NCI-H2227 treated with DMSO at 0.1 percent for 48 hours (cell line): ENCODE measurements around the gene KRT2.
"Not testable (repeated sequence)": the region's sequence is repeated elsewhere in the genome, so short reads cannot be mapped to it uniquely, and the experiment has no call there.

ENCODE experiments used
- DNase-seq: peaks from one replicate; lab custom pipeline; 2025; lab: John Stamatoyannopoulos, UW

Gene KRT2

GRCh38 chr12:52684431-52684830, 32.4 kb upstream of the KRT2 start:
- no peak for DNase-seq

DNA sequence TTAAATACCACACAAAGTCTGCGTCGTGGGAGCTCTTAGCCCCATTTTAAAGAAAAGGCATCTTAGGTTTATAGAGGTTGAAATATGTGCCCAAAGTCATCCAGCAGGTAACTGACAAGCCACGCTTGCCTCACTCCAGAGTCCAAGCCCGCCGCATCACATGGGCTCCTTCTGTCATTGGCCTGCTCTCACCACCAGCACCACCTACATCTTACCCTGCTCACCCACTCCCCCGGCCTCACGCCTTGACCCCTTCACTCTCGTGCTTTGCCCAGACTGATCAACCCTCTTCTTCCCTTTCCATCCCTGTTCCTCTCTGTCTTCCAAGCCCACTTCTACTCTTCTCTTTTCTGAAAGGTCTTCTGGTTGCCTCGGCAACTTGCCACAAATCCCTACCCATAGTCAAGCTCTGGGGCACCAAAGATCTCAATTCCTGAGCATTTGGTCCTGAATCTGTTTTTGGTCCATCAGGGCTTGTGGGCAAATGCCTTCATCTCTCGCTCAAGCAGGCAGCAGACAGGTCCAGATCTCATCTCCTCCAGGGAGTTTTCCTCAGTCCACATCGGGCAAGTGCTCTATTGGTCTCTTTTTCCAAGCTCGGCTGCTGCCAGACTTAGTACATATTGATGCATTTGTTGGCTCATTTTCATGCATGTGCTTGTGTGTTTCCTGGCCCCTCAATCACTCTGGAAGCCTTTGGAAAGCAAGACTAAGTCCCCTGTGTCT, 31.7 kb upstream of the KRT2 start:
- no peak for DNase-seq

GRCh38 chr12:52682938-52683574, 31.0 kb upstream of the KRT2 start:
- no peak for DNase-seq

GRCh38 chr12:52682381-52682660, 30.3 kb upstream of the KRT2 start:
- DNase-seq, result no peak

GRCh38 chr12:52681526-52682380, 29.7 kb upstream of the KRT2 start:
- DNase-seq, result no peak

- DNase-seq, result no peak
Measured at GRCh38 chr12:52680363-52680762, 28.4 kb upstream of the KRT2 start, which contains the start of gene KRT1. Gene KRT1 (minus strand): TSS chr12:52680407. CDS start chr12:52680348, 59 bp downstream.

DNA sequence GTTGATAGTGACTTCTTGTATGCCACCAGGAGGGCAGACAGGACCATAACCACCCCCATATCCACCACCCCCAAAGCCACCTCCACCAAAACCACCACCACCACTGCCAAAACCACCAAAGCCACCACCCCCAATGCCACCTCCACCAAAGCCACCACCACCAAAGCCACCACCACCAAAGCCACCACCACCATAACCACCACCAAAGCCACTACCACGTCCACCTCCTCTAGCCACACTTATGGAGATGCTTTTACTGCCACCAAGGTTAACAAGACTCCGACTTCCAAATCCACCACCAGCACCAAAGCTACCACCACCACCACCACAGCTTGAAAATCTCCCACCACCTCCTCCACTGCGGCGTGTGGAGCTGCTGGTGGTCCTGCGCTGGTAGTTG, 27.9 kb upstream of the KRT2 start:
- DNase-seq, result no peak

GRCh38 chr12:52677671-52678070, 25.7 kb upstream of the KRT2 start:
- DNase-seq, result no peak

- DNase-seq, result no peak
Measured at GRCh38 chr12:52677126-52677525, 25.1 kb upstream of the KRT2 start.

DNA sequence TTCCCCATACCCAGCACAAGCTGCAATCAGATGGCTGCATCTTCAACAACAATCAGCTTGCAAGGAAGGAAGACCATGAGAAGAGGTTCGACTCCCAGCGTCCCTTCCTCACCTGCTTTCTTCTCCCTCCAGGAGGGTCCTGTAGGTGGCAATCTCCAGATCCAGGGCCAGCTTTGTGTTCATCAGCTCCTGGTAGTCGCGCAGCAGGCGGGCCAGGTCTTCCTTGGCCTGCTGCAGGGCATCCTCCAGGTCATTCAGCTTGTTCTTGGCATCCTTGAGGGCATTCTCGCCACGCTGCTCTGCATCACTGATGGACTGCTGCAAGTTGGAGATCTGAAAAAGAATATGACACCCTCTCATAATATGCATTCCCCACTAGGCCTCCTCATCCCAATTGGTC, 24.2 kb upstream of the KRT2 start:
- no peak for DNase-seq

GRCh38 chr12:52675301-52675701, 23.3 kb upstream of the KRT2 start:
- no peak for DNase-seq

GRCh38 chr12:52674433-52674775, 22.4 kb upstream of the KRT2 start:
- no peak for DNase-seq

DNA sequence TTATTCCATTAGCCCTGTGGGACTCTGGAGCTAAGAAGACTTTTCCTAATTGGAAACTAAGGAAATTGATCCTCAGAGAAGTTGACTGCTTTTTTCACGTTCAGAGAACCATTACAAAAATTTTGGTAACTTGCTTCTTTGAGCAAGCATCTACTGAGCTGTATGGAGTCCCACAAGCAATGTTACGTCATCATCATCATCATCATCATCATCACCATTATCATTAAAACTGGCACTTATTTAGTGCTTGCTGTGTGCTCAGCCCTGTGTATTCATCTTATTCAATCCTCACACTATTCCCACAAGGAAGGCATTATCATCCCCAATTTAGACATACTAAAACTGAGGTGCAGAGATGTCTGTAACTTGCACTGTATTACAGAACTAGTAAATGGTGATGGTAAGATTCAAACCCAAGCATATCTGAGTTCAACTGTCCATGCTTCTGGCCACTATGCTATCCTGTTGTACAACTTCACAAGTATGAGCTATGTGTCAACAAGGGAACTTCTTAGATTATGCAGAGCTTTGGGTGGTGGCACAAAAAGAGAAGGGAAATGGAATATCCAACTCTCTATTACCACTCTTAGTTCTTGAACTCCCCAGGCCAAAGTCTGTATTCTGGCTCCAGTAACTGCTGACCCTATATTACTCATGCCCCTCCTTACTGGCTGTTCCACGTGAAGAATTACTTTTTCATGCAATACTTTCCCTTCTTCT, 21.9 kb upstream of the KRT2 start:
- no peak for DNase-seq

DNA sequence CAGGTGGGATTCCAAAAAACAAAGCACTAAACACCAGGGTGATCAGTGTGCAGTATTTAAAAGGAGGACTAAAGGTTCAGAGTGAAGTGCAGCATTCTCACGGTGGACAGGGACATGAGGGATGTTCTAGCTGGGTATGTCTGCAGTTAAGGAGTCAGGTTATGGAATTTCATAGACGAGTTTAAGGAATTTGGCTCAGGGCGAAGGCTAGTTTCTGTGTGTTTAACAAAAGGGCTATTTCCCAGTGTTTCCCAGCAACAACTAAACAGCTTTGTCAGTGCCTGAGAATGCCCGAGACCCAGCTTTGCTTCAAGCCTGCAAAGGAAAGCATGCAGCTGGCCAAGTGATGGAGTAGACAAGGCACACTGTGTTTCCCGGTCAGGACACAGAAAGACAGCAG, 21.2 kb upstream of the KRT2 start:
- DNase-seq, result no peak

DNA sequence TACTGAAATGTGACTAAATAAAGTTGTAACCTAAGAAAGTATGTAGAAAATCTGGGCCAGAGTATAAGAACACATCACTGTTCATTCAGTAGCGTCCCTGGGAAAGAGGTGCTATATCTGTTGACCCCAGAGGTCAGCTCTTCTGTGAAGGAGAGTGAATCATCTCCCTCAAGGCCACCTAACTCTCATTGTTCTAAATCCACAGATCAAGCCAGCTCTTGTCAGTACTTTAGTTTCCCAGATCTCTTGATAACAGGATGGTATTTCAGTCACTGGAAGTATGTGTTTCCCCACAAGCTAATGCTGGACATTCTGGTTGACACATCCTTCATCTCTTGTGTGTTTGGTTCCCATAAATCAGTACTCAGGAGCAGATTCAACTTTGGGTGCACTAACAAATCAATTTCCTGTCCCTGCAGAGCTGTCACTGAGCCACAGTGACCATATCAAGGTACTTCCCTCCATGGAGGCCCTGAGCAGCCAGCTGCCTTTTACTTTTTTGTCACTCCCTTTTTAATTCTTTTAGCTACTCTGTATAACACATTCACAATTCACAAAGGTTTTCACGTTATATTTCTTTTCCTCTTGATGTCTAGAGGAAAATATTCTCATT, 20.4 kb upstream of the KRT2 start:
- no peak for DNase-seq

GRCh38 chr12:52670961-52671360, 18.9 kb upstream of the KRT2 start:
- DNase-seq, result no peak

GRCh38 chr12:52670506-52670905, 18.5 kb upstream of the KRT2 start:
- DNase-seq, result no peak

GRCh38 chr12:52669941-52670340, 17.9 kb upstream of the KRT2 start:
- not testable (repeated sequence) for DNase-seq

GRCh38 chr12:52669426-52669825, 17.4 kb upstream of the KRT2 start:
- no peak for DNase-seq

- DNase-seq, result no peak
Measured at GRCh38 chr12:52667931-52668330, 15.9 kb upstream of the KRT2 start.

DNA sequence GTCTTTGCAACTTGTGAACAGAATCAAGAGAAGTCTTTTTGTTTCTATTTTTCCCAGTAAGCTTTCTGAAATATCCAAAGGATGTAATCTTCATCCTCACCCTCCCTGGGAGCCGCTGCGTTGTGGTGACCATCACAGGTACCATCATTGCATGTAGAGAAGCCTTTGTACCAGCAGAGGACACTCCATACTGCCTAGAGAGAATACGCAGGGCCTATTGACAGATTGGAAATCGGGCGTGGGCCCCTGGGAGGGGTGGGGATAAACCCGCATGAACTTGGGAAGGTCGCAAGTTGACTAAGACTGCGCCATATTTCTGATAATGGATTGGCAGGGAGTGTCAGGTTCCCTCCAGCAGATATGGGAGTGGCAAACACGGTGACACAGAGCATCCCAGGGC, 15.5 kb upstream of the KRT2 start:
- DNase-seq, result no peak

- DNase-seq, result no peak
Measured at GRCh38 chr12:52666471-52666870, 14.5 kb upstream of the KRT2 start.
